T follicular helper cell (primary cell): ENCODE results near the gene APBB2.

Experiments used
- DNase-seq: peaks from one replicate; pipeline ENCODE4 v3.0.0-alpha.2; 2020; ENCODE audit warnings: low read depth

APBB2 gene

GRCh38 chr4:41215969-41216293, 1.6 kb upstream of the APBB2 start:
- no peak for DNase-seq

GRCh38 chr4:41215155-41215554, 813 bp upstream of the APBB2 start:
- no peak for DNase-seq

- no peak for DNase-seq
These were observed 444 bp upstream of the APBB2 start for GRCh38 chr4:41214825-41215146.

- DNase-seq = no peak
These were observed 662 bp downstream of the APBB2 start for GRCh38 chr4:41213625-41214135.

GRCh38 chr4:41212616-41213203, 1.6 kb downstream of the APBB2 start:
- no peak for DNase-seq

GRCh38 chr4:41211951-41212615, 2.3 kb downstream of the APBB2 start:
- DNase-seq = no peak

- no peak for DNase-seq
These were observed 4.4 kb downstream of the APBB2 start for GRCh38 chr4:41209901-41210300.

GRCh38 chr4:41209187-41209586, 5.2 kb downstream of the APBB2 start:
- no peak for DNase-seq

GRCh38 chr4:41207291-41207831, 7.0 kb downstream of the APBB2 start:
- no peak for DNase-seq

GRCh38 chr4:41205854-41206460, 8.4 kb downstream of the APBB2 start:
- no peak for DNase-seq

- no peak for DNase-seq
These were observed 9.2 kb downstream of the APBB2 start for GRCh38 chr4:41205130-41205529.

- DNase-seq = no peak
These were observed 9.9 kb downstream of the APBB2 start for GRCh38 chr4:41204400-41204978.

GRCh38 chr4:41203841-41204240, 10.5 kb downstream of the APBB2 start:
- DNase-seq = no peak

GRCh38 chr4:41202820-41203568, 11.3 kb downstream of the APBB2 start:
- DNase-seq = no peak

- no peak for DNase-seq
These were observed 12.0 kb downstream of the APBB2 start for GRCh38 chr4:41202356-41202755.

GRCh38 chr4:41200486-41201017, 13.8 kb downstream of the APBB2 start:
- no peak for DNase-seq

GRCh38 chr4:41199788-41200187, 14.6 kb downstream of the APBB2 start:
- no peak for DNase-seq

GRCh38 chr4:41197996-41198395, 16.3 kb downstream of the APBB2 start:
- DNase-seq = no peak

- no peak for DNase-seq
These were observed 16.8 kb downstream of the APBB2 start for GRCh38 chr4:41197495-41197894.

GRCh38 chr4:41196633-41197332, 17.6 kb downstream of the APBB2 start:
- DNase-seq = no peak

- DNase-seq = no peak
These were observed 22.2 kb downstream of the APBB2 start for GRCh38 chr4:41192136-41192535.
